OCI-LY1 (cell line): Measurements from ENCODE around the gene CD19.
"Not testable (repeated sequence)": the region's sequence is repeated elsewhere in the genome, so short reads cannot be mapped to it uniquely, and the experiment has no call there.

Experiments
- H2AFZ ChIP-seq: fragments of 200-600 bp; sonication (generic), shearing (Covaris generic); 2 replicates; pipeline ENCODE4 v1.6.0; 2014; ENCODE audit warnings: antibody characterized with exemption, mild to moderate bottlenecking, low read length
- H3F3A ChIP-seq: fragments of 200-600 bp; sonication (generic), shearing (Covaris generic); 2 replicates; pipeline ENCODE4 v1.6.0; 2014; ENCODE audit warnings: mild to moderate bottlenecking, antibody characterized with exemption, low read length, moderate library complexity; ENCODE audit not compliant: insufficient read depth
- H3K27ac ChIP-seq: fragments of 200-600 bp; sonication (generic); 2 replicates; pipeline ENCODE4 v1.5.1; 2014; ENCODE audit warnings: low read length, mixed run types, mild to moderate bottlenecking, low read depth; ENCODE audit not compliant: poor library complexity, severe bottlenecking
- H3K27me3 ChIP-seq: fragments of 200-600 bp; sonication (generic); 2 replicates; pipeline ENCODE4 v1.6.0; 2014; ENCODE audit warnings: antibody characterized with exemption, mild to moderate bottlenecking, low read length, moderate library complexity; ENCODE audit not compliant: insufficient read depth
- H3K36me3 ChIP-seq: fragments of 200-600 bp; sonication (generic); 2 replicates; pipeline ENCODE4 v1.6.1; 2014; ENCODE audit warnings: mild to moderate bottlenecking, antibody characterized with exemption, low read length, moderate library complexity, mixed read lengths; ENCODE audit not compliant: insufficient read depth
- H3K4me1 ChIP-seq: fragments of 200-600 bp; sonication (generic); 2 replicates; pipeline ENCODE4 v1.5.1; 2014; ENCODE audit warnings: mild to moderate bottlenecking, low read length, moderate library complexity; ENCODE audit not compliant: insufficient read depth, severe bottlenecking
- H3K4me2 ChIP-seq: fragments of 200-600 bp; sonication (generic), shearing (Covaris generic); 2 replicates; pipeline ENCODE4 v1.6.1; 2014; ENCODE audit warnings: low read length
- H3K4me3 ChIP-seq: fragments of 200-600 bp; sonication (generic); 2 replicates; pipeline ENCODE4 v1.5.1; 2014; ENCODE audit warnings: low read length, low read depth, mild to moderate bottlenecking, mixed read lengths; ENCODE audit not compliant: poor library complexity, severe bottlenecking
- H3K79me2 ChIP-seq: fragments of 200-600 bp; shearing (Covaris generic); 2 replicates; pipeline ENCODE4 v1.6.1; 2016; ENCODE audit warnings: mixed run types, low read length, mixed read lengths; ENCODE audit not compliant: insufficient read depth
- H3K9ac ChIP-seq: fragments of 200-600 bp; sonication (generic), shearing (Covaris generic); 2 replicates; pipeline ENCODE4 v1.6.1; 2014; ENCODE audit warnings: mild to moderate bottlenecking, low read length, mixed read lengths
- H3K9me2 ChIP-seq: fragments of 200-600 bp; sonication (generic), shearing (Covaris generic); 2 replicates; pipeline ENCODE4 v1.6.1; 2014; ENCODE audit warnings: low read depth, mild to moderate bottlenecking, low read length, mixed read lengths
- H3K9me3 ChIP-seq: fragments of 200-600 bp; shearing (Covaris generic); 2 replicates; pipeline ENCODE4 v1.6.1; 2014; ENCODE audit warnings: low read length, mixed read lengths
- H4K20me1 ChIP-seq: fragments of 200-600 bp; sonication (generic), shearing (Covaris generic); 2 replicates; pipeline ENCODE4 v1.6.0; 2016; ENCODE audit warnings: mild to moderate bottlenecking, low read length; ENCODE audit not compliant: insufficient read depth
- CTCF ChIP-seq: fragments of 200-600 bp; sonication (generic), shearing (Covaris generic); IDR thresholded peaks from 2 replicates; pipeline ENCODE4 v1.5.1; 2017; ENCODE audit warnings: mild to moderate bottlenecking, antibody characterized with exemption, low read length, moderate library complexity, mixed read lengths
- EZH2 ChIP-seq: fragments of 200-600 bp; sonication (generic), shearing (Covaris generic); IDR thresholded peaks from 2 replicates; pipeline ENCODE4 v1.8.0; 2017; ENCODE audit warnings: borderline replicate concordance, mixed run types, mild to moderate bottlenecking, antibody characterized with exemption, low read length, moderate library complexity, mixed read lengths

CD19 gene

GRCh38 chr16:28924399-28924761, 7.4 kb upstream of the CD19 start:
- Histone ChIP-seq H3K36me3 (peaks cover 19% of the 10 kb centered on the region), H3K4me3 (peak overlapping the region; percentile 76), H3K9me3 (no peaks in the 10 kb centered on the region), H2AFZ (no peak overlapping the region), H3K79me2 (no peaks in the 10 kb centered on the region), H3F3A (peaks cover 3% of the 10 kb centered on the region; the same call in 1 of the 2 replicates), H3K9ac (peak overlapping the region; percentile 94), H3K27me3 (no peaks in the 10 kb centered on the region), H4K20me1 (no peaks in the 10 kb centered on the region), H3K9me2 (no peaks in the 10 kb centered on the region), H3K27ac (peak overlapping the region; percentile 96), H3K4me1 (peaks cover 22% of the 10 kb centered on the region), H3K4me2 (peak overlapping the region; percentile 86)
- TF ChIP-seq CTCF: peak; percentile 40; the same call in 1 of the 2 replicates
- no peak for TF ChIP-seq EZH2

DNA sequence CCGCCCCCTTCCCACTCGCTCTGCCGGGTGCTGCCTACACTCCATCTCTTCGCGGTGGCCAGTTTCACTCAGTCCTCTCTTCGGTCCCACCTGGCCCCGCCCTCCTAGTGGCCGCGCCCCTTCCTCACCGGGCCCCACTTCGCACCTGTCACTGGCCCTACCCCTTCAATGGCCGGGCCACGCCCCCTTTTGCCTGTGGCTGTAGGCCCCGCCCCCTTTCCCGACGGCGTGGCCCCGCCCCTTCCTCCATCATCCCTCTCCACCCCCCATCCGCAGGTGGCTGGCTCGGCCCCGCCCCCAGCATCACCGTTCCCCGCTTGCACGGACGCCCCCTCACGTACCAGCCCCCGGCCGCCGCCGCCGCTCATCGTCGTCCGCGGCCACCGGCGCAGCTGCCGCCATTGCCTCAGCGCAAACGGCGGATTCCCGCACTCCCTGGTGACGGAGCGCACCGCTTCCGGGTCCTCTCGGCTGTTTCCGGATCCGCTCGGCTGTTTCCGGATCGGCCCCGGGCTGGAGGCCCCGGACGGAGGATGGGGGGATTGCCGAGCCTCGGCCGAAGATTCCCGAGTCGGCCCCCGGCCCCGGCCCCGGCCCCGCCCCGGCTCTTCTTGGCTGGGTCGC, 6.9 kb upstream of the CD19 start, which contains the start of gene RABEP2:
RABEP2 (minus strand) TSS at position 477 of the 624 bp plus-strand sequence; CDS start at position 402, 75 bp downstream.
- Histone ChIP-seq H3K9me2 (no peaks in the 10 kb centered on the region), H3K79me2 (no peaks in the 10 kb centered on the region), H3K9ac (peak within 1 kb of the TSS; percentile 94), H3K4me3 (peak within 1 kb of the TSS; percentile 76), H3K9me3 (no peaks in the 10 kb centered on the region), H2AFZ (no peak within 1 kb of the TSS), H3K36me3 (peaks cover 14% of the 10 kb centered on the region), H3K27ac (peak within 1 kb of the TSS; percentile 96), H3K4me2 (peak within 1 kb of the TSS; percentile 86), H3F3A (peaks cover 3% of the 10 kb centered on the region; the same call in 1 of the 2 replicates), H3K4me1 (peaks cover 22% of the 10 kb centered on the region), H3K27me3 (no peaks in the 10 kb centered on the region), H4K20me1 (no peaks in the 10 kb centered on the region)
- TF ChIP-seq EZH2 (no peak), CTCF (no peak)

DNA sequence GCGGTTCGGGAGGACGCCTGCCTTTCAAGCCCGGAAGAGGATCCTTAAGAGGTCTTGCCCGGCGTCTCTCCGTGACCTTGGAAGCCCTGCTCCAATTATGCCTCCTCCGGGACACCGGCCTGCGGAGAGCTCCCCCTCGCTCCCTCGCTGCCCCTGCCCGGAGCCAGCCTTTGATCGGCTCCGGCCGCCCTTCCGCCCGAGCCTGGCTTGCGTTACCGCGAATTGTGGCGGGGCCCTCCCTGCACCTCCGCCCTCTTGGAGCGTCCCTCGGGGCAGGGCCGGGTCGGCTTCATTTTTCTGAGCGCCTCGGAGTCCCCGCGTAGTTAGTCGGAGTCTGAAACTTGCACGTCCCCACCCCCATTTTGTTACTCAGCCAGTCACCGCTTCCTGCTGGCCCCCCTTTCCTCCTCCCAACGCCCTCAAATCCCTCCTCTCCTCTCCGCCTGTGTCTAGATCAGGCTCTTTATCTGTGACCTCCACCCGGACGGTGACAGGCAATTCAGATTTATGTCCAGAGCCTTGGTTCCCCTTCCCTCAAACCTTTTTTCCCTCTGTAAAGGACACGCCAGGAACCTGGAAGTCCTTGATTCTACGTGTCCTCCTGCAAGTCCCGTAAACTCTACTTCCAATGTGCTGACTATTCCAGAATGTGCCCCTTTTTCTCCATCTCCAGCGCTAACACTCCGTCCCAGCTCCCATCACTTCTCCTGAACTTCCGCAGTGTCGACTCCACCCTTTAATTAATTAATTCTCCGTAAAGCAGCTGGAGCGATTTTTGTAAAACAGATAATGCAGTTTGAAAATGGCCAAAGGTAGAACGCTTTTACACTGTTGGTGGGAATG, 6.2 kb upstream of the CD19 start:
- Histone ChIP-seq H2AFZ (no peak overlapping the region), H3K9me3 (no peaks in the 10 kb centered on the region), H3K4me1 (peaks cover 27% of the 10 kb centered on the region), H3K27me3 (no peaks in the 10 kb centered on the region), H3K27ac (peak overlapping the region; percentile 96), H3K9me2 (no peaks in the 10 kb centered on the region), H3K9ac (peak overlapping the region; percentile 94), H3F3A (peaks cover 3% of the 10 kb centered on the region; the same call in 1 of the 2 replicates), H3K79me2 (no peaks in the 10 kb centered on the region), H4K20me1 (no peaks in the 10 kb centered on the region), H3K4me3 (peak overlapping the region; percentile 76), H3K36me3 (peaks cover 13% of the 10 kb centered on the region), H3K4me2 (peak overlapping the region; percentile 86)
- no peak for TF ChIP-seq CTCF

DNA sequence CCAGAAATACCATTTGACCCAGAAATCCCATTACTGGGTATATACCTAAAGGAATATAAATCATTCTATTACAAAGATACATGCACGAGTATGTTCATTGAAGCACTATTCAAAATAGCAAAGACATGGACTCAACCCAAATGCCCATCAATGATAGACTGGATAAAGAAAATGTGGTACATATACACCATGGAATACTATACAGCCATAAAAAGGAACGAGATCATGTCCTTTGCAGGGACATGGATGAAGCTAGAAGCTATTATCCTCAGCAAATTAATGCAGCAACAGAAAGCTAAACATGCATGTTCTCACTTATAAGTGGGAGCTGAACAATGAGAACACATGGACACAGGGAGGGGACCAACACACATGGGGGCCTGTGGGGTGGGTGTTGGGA, 5.5 kb upstream of the CD19 start:
- not testable (repeated sequence) for H4K20me1 ChIP-seq, H3K9me2 ChIP-seq, H3K9ac ChIP-seq, H3K27me3 ChIP-seq, H3K9me3 ChIP-seq, H2AFZ ChIP-seq, H3F3A ChIP-seq, H3K36me3 ChIP-seq, H3K79me2 ChIP-seq
- Histone ChIP-seq H3K27ac (peak overlapping the region; percentile 96), H3K4me1 (peaks cover 34% of the 10 kb centered on the region), H3K4me2 (peak overlapping the region; percentile 86; the same call in 1 of the 2 replicates), H3K4me3 (peak overlapping the region; percentile 76)
